NCI-H1092 treated with DMSO at 0.1 percent for 48 hours (cell line): ENCODE data around the gene RAD23A.
A peak's percentile ranks its signal among the peaks of the same experiment; 100 is the strongest.
"Not testable (repeated sequence)": the region's sequence is repeated elsewhere in the genome, so short reads cannot be mapped to it uniquely, and the experiment has no call there.

Source experiments
- DNase-seq: peaks from one replicate; lab custom pipeline; 2025; lab: John Stamatoyannopoulos, UW

Gene RAD23A

DNA sequence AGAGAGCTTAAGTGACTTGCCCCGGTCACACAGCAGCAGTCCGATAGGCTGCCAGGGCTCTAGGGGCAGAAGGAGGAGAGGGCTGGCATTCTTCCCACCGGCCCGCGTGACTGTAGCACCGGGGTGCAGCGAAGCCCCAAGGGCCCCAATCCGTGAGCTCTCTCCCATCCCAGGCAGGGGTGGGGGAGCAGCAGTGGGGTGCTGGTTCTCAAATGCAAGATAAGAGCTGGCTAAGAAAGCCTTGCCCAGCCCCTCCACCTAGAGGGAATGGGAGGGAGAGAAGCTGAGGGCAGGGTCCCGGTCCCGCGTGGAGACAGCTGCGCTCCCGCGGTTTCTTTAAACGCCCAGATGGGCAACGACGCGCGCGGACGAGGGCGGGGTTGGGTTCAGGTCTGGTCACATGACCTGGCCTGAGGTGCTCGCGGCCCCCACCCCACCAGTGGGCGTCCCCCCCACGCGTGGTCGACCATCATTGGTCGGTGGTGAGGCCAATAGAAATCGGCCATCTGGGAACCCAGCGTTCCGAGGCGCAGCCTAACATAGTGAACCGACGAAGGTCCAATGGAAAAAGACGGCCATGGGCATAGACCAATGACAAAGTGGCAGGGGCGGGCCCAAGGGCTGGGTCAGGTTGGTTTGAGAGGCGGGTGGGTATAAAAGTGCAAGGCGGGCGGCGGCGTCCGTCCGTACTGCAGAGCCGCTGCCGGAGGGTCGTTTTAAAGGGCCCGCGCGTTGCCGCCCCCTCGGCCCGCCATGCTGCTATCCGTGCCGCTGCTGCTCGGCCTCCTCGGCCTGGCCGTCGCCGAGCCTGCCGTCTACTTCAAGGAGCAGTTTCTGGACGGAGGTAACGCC lies 7.5 kb upstream of the RAD23A start, which contains the start of gene CALR:
TSS of gene CALR (plus strand) at position 683 of the 852 bp plus-strand sequence. CDS start at position 754, 71 bp downstream.
- peak; percentile 99 for DNase-seq

GRCh38 chr19:12938779-12939601 lies 6.7 kb upstream of the RAD23A start:
- DNase-seq = no peak

DNA sequence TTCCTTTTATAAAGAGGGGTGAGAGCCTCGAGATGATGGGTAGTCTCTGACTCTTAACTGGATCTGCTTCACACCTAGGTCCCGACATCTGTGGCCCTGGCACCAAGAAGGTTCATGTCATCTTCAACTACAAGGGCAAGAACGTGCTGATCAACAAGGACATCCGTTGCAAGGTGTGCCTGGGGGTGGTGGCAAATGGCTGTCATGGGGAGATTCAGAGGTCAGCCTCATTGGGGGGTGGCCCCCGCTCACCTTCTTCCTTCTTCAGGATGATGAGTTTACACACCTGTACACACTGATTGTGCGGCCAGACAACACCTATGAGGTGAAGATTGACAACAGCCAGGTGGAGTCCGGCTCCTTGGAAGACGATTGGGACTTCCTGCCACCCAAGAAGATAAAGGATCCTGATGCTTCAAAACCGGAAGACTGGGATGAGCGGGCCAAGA lies 5.7 kb upstream of the RAD23A start:
- DNase-seq = no peak

DNA sequence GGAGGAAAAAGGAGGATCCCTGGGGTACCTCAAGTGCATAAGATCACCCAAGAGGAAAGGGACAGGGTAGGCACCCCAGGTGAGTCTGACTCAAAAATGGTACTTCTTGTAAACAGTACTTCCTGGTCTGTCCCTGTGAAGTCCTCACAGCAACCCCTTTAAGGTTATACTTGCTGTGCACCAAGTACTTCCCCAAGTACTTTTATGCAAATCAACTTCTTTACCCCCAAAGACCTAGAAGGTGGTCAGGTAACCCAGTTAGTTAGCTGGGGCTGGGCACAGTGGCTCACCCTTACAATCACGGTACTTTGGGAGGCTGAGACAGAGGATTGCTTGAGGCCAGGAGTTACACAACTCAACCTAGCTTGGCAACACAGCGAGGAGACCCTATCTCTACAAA lies 4.8 kb upstream of the RAD23A start:
- DNase-seq = no peak

DNA sequence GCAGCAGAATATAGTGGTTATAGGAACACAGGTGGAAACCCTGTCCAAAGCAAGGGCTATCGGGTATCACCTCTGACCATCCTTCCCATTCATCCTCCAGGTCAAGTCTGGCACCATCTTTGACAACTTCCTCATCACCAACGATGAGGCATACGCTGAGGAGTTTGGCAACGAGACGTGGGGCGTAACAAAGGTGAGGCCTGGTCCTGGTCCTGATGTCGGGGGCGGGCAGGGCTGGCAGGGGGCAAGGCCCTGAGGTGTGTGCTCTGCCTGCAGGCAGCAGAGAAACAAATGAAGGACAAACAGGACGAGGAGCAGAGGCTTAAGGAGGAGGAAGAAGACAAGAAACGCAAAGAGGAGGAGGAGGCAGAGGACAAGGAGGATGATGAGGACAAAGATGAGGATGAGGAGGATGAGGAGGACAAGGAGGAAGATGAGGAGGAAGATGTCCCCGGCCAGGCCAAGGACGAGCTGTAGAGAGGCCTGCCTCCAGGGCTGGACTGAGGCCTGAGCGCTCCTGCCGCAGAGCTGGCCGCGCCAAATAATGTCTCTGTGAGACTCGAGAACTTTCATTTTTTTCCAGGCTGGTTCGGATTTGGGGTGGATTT lies 2.1 kb upstream of the RAD23A start:
- DNase-seq = no peak

DNA sequence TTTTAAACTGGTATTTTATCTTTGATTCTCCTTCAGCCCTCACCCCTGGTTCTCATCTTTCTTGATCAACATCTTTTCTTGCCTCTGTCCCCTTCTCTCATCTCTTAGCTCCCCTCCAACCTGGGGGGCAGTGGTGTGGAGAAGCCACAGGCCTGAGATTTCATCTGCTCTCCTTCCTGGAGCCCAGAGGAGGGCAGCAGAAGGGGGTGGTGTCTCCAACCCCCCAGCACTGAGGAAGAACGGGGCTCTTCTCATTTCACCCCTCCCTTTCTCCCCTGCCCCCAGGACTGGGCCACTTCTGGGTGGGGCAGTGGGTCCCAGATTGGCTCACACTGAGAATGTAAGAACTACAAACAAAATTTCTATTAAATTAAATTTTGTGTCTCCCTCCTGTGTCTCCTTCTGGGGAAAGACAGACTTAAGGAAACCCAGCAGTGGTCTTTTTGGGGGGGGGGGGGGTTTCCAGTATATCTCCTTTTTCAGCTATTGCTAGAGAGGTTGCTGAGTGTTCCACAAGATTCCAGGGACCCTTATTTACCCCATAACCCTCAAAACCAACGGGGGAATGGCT lies 1.5 kb upstream of the RAD23A start:
- no peak for DNase-seq

DNA sequence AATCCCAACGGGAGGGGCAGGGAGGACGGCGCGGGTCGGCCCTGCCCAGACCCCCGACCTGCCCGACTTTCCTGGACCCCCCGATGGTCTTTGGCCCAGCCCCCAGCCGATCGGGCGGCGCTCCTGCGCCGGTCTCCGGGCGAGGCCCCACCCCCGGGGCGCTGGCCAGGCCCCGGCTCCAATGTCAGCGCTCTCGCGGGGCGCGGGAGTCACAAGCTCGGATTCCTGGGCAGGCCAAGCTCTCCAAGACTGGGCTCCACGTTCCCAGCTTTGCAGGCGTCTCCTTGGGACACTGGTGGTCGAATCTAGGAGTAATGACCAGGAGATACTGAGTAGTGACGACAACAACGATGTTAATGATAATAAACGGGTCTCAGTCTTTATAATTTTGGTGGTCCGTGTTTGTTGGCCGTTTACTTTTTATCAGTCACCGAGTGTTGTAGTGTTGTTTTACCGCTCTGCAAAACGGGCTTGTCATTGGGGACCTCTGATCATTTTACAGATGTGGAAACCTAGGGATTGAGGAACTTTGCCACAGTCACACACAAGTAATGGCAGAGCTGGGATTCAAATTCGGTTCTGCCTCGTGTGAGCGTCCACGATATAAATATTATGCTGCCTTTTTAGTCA lies 545 bp downstream of the RAD23A start:
- peak; percentile 38 for DNase-seq

DNA sequence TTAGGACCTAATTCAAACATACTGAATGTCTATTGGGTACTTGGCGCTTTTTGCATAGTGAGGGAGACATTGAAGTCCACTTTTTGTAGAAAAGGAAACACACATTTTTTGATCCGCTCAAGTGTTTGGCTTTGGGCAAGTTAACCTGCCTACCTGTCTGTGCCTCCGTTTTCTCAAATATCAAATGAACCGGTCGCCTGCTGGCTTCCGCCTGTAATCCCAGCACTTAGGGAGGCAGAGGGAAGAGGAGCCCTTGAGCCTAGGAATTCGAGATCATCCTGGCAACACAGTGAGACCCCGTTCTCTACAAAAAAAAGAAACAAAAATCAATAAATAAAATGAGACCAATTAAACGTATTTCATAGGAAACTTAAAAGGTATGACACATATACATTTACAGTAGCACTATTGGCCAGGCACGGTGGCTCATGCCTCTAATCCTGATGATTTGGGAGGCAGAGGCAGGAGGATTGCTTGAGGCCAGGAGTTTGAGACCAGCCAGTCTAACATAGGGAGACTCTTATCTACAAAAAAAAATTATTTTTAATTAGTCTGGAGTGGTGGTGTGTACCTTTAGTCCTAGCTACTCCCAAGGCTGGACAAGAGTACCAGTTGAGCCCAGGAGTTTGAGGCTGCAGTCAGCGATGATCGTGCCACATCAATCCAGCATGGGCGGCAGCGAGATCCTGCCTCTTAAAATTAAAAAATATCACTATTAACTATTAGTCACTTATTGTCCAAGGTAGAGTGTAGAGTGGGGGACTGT lies 1.3 kb downstream of the RAD23A start:
- no peak for DNase-seq

DNA sequence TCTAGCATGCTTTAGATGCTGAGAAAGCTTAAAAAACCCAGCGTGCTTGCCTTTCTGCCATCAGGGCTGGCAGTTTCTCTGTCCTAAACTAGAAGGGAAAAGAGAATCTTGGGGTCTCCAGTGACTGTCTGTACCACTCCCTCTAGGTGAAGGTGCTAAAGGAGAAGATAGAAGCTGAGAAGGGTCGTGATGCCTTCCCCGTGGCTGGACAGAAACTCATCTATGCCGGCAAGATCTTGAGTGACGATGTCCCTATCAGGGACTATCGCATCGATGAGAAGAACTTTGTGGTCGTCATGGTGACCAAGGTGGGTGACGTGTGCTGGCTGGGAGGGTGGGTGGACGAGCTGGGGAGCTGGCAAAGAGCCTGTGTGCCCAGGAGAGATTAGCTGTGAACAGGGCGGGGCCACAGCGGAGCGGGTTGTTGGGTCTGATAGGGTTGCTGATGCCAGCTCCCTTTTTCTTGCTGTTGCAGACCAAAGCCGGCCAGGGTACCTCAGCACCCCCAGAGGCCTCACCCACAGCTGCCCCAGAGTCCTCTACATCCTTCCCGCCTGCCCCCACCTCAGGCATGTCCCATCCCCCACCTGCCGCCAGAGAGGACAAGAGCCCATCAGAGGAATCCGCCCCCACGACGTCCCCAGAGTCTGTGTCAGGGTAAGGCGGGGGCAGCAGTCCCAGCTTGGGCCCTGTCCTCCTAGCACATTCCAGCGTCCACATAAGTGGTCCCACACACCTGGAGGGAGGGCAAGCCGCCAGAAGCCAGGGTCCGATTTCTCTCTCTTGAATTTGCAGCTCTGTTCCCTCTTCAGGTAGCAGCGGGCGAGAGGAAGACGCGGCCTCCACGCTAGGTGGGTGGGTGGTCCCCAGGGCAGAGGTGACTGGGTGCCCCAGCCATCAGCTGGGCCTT lies 2.3 kb downstream of the RAD23A start:
- no peak for DNase-seq

DNA sequence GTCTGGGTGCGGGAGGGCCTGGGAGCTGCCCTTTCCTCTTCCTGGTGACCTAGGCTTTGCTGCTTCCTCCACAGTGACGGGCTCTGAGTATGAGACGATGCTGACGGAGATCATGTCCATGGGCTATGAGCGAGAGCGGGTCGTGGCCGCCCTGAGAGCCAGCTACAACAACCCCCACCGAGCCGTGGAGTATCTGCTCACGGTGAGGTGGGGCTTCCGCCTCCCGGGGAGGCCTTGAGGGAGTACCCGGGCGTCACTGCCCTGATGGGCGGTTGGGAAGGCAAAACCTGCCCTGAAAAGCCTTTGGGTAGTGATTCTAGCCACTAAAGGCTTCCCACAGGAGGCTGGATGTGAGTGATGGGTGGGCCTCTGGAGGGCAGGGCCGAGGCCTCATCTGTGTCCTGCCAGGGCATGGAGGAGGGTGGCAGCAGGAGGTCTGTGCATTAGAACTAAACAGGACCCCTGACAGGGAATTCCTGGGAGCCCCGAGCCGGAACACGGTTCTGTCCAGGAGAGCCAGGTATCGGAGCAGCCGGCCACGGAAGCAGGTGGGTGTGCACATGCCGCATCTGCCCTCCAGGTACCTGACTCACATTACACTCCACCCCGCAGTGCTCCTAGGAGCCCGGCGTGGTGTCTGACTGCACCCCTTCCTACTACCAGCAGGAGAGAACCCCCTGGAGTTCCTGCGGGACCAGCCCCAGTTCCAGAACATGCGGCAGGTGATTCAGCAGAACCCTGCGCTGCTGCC lies 3.1 kb downstream of the RAD23A start:
- DNase-seq = no peak

- no peak for DNase-seq
Observed at GRCh38 chr19:12949363-12950283, 4.0 kb downstream of the RAD23A start.

DNA sequence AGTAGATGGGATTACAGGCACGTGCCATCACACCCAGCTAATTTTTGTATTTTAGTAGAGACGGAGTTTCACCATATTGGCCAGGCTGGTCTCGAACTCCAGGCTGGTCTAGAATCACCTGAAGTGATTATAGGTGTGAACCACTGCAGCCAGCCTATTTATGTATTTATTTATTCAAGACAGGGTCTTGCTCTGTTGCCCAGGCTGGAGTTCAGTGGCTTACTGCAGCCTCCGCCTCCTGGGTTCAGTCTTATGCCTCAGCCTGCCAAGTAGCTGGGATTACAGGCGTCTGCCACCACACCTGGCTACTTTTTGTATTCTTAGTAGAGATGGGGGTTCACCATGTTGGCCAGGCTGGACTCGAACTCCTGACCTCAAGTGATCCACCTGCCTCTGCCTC lies 6.4 kb downstream of the RAD23A start:
- not testable (repeated sequence) for DNase-seq

DNA sequence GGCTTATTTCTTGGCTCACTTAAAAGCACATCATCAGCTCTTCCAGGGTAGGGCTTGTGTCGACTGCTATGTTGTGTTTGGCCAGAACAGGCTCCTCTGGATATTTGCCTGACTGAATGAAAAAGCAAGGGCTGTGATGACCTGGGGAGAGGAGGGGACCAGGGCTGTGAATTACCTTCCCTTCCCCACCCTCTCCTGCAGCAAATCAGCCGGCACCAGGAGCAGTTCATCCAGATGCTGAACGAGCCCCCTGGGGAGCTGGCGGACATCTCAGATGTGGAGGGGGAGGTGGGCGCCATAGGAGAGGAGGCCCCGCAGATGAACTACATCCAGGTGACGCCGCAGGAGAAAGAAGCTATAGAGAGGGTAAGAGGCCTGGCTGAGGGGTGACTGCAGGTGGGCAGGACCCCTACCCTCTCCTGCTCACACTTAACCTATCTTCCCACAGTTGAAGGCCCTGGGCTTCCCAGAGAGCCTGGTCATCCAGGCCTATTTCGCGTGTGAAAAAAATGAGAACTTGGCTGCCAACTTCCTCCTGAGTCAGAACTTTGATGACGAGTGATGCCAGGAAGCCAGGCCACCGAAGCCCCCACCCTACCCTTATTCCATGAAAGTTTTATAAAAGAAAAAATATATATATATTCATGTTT lies 7.0 kb downstream of the RAD23A start:
- peak; percentile 73 for DNase-seq

DNA sequence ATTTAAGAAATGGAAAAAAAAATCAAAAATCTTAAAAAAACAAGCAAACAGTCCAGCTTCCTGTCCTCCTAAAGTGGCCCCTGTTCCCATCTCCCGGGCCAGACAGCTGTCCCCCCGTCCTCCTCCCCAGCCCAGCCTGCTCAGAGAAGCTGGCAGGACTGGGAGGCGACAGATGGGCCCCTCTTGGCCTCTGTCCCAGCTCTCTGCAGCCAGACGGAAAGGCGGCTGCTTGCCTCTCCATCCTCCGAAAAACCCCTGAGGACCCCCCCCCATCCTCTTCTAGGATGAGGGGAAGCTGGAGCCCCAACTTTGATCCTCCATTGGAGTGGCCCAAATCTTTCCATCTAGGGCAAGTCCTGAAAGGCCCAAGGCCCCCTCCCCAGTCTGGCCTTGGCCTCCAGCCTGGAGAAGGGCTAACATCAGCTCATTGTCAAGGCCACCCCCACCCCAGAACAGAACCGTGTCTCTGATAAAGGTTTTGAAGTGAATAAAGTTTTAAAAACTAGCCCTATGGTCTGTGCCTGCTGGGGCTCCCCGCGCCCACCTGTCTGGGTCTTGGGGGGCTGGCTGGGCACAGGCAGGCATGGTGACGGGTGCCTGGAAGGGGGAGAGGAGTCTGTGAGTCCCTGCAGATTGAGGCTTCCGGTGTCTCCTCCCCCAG lies 7.6 kb downstream of the RAD23A start:
- peak; percentile 75 for DNase-seq

DNA sequence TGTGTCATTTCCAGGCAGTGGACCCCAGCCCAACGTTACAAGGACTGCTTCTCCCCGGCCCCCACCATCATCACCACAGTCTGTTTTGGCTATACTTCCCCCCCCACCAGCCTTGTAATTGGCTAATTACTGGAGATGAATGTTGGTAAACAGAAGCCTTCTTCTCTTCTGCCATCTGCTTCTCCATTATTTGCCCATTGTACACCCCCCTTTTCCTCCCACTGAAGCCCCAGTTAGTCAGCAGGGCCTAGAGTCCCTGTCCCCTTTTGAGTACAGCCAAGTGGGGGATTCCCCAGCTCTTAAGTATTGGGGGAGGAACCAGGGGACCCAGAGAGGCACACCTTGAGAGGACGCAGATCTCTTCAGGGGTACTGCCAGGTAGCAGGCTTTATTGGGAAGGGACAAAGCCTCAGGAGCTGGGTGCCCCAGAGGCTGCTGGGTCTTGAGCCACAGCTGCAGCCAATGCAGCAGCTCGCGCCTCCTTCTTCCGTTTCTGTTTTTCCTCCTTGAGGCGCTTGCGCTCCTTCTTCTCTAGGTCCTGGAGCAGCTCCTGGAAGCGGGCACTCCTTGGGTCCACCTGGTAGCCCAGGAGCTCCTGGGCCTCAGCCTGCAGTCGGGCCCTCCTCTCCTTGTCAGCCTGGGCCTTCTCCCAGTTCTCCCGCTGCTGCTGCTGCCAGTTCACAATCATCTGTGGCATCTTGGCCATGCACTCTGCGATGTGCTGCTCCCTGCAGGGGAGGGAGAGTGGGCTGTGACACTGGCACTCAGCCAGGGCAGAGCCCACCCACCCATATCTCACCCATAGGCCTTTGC lies 8.3 kb downstream of the RAD23A start:
- peak; percentile 48 for DNase-seq

GRCh38 chr19:12954612-12954962 lies 8.9 kb downstream of the RAD23A start:
- no peak for DNase-seq
